ENCODE results near the gene CLN3. TPM values are rescaled to one million over a fixed set of nuclear protein-coding genes. Genes with fewer than 3 reads are reported as not detected.

The CLN3 gene
- total and polyA plus RNA-seq, 2 of the 13 experiments (the other 11 are each of a cell fraction or from before 2014, with no cell fraction given), result 23.4 to 46.8 TPM

DNA sequence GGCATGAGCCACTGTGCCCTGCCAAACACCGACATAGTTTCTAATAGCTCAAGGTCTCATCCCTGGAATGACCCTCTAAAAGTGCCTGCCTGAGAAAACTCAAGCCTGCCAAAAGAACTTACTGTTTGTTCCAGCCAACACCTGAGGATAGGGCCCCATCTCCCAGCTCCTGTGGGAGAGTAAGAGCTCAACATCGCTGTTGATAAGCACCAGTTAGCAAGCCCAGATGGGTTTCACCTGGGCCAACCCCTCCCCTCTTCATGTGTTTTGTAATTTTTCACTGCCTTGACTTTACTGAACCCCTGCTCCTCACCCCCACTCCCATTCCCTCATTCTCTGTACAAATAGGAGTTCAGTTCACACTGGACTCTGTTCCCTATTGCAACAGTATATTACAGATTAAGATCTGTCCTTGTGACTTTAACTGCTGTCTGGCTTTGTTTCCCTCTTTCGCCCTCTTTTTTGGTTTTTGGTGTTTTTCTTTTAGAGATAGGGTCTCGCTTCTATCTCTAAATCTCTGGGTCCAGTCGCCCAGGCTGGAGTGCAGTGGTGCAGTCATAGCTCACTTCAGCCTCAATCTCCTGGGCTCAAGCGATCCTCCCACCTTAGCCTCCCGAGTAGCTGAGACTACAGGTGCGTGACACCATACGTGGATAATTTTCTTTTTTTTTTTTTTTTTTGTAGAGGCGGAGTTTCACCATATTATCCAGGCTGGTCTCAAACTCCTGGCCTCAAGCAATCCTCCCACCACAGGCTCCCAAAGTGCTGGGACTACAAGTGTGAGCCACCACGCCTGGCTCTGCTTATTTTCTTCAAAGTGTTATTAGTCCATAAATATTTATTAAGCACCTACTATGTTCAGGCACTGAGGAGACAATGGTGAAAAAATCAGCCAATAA, 34.6 kb upstream of the CLN3 start (continued):
- TF ChIP-seq ZNF670 (CRISPR knock-in tag; IDR thresholded peaks at IDR 0.05; ENCODE audit: borderline replicate concordance) (peak; percentile 64; the same call in 1 of the 2 replicates), MED1 (CRISPR knock-in tag; IDR thresholded peaks at IDR 0.05) (peak; percentile 95), ZNF24 (IDR thresholded peaks at IDR 0.05) (no peak), SOX6 (IDR thresholded peaks at IDR 0.05) (no peak), SOX6 (CRISPR knock-in tag; IDR thresholded peaks at IDR 0.05) (peak; percentile 99), FOXA3 (CRISPR knock-in tag; IDR thresholded peaks at IDR 0.05) (peak; percentile 95), ZNF3 (CRISPR knock-in tag; IDR thresholded peaks at IDR 0.05) (peak; percentile 89), CREB1 (IDR thresholded peaks at IDR 0.05) (peak; percentile 7; the same call in 1 of the 2 replicates), CREB1 (CRISPR knock-in tag; IDR thresholded peaks at IDR 0.05) (peak; percentile 80), ASH2L (IDR thresholded peaks at IDR 0.05; ENCODE audit: insufficient read length, low read depth, low read length) (peak; percentile 95), ZKSCAN1 (IDR thresholded peaks at IDR 0.05; ENCODE audit: low read length) (peak; percentile 82), TARDBP (CRISPR knock-in tag; IDR thresholded peaks at IDR 0.05) (peak; percentile 98), POLR2AphosphoS5 (IDR thresholded peaks at IDR 0.05; ENCODE audit: low read depth, low read length) (0 out of 2 replicates have a peak, but pooled peaks have one; percentile 24), ZKSCAN8 (CRISPR knock-in tag; IDR thresholded peaks at IDR 0.05; ENCODE audit: borderline replicate concordance) (peak; percentile 95), ZBTB7B (CRISPR knock-in tag; IDR thresholded peaks at IDR 0.05) (peak; percentile 88; the same call in 1 of the 2 replicates), ZNF256 (CRISPR knock-in tag; conservative IDR thresholded peaks at IDR 0.05) (no peak; the same call in 1 of the 2 replicates), SMARCE1 (IDR thresholded peaks at IDR 0.05; ENCODE audit: borderline replicate concordance) (no peak), AHR (CRISPR knock-in tag; IDR thresholded peaks at IDR 0.05) (peak; percentile 67; the same call in 1 of the 2 replicates), SKI (IDR thresholded peaks at IDR 0.05; ENCODE audit: partially characterized antibody) (peak; percentile 92), ZBTB8A (CRISPR knock-in tag; IDR thresholded peaks at IDR 0.05; ENCODE audit: borderline replicate concordance, low read depth) (peak; percentile 22; the same call in 1 of the 2 replicates), RAD21 (CRISPR knock-in tag; IDR thresholded peaks at IDR 0.05) (0 out of 2 replicates have a peak, but pooled peaks have one; percentile 29)
- TF ChIP-seq, protein P1, sequence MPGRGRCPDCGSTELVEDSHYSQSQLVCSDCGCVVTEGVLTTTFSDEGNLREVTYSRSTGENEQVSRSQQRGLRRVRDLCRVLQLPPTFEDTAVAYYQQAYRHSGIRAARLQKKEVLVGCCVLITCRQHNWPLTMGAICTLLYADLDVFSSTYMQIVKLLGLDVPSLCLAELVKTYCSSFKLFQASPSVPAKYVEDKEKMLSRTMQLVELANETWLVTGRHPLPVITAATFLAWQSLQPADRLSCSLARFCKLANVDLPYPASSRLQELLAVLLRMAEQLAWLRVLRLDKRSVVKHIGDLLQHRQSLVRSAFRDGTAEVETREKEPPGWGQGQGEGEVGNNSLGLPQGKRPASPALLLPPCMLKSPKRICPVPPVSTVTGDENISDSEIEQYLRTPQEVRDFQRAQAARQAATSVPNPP (CRISPR knock-in tag; IDR thresholded peaks at IDR 0.05), result peak; percentile 87; the same call in 1 of the 2 replicates
- TF ChIP-seq, protein P2, sequence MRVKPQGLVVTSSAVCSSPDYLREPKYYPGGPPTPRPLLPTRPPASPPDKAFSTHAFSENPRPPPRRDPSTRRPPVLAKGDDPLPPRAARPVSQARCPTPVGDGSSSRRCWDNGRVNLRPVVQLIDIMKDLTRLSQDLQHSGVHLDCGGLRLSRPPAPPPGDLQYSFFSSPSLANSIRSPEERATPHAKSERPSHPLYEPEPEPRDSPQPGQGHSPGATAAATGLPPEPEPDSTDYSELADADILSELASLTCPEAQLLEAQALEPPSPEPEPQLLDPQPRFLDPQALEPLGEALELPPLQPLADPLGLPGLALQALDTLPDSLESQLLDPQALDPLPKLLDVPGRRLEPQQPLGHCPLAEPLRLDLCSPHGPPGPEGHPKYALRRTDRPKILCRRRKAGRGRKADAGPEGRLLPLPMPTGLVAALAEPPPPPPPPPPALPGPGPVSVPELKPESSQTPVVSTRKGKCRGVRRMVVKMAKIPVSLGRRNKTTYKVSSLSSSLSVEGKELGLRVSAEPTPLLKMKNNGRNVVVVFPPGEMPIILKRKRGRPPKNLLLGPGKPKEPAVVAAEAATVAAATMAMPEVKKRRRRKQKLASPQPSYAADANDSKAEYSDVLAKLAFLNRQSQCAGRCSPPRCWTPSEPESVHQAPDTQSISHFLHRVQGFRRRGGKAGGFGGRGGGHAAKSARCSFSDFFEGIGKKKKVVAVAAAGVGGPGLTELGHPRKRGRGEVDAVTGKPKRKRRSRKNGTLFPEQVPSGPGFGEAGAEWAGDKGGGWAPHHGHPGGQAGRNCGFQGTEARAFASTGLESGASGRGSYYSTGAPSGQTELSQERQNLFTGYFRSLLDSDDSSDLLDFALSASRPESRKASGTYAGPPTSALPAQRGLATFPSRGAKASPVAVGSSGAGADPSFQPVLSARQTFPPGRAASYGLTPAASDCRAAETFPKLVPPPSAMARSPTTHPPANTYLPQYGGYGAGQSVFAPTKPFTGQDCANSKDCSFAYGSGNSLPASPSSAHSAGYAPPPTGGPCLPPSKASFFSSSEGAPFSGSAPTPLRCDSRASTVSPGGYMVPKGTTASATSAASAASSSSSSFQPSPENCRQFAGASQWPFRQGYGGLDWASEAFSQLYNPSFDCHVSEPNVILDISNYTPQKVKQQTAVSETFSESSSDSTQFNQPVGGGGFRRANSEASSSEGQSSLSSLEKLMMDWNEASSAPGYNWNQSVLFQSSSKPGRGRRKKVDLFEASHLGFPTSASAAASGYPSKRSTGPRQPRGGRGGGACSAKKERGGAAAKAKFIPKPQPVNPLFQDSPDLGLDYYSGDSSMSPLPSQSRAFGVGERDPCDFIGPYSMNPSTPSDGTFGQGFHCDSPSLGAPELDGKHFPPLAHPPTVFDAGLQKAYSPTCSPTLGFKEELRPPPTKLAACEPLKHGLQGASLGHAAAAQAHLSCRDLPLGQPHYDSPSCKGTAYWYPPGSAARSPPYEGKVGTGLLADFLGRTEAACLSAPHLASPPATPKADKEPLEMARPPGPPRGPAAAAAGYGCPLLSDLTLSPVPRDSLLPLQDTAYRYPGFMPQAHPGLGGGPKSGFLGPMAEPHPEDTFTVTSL (CRISPR knock-in tag; IDR thresholded peaks at IDR 0.05; ENCODE audit: borderline replicate concordance), result peak; percentile 97
- TF ChIP-seq, protein P3, sequence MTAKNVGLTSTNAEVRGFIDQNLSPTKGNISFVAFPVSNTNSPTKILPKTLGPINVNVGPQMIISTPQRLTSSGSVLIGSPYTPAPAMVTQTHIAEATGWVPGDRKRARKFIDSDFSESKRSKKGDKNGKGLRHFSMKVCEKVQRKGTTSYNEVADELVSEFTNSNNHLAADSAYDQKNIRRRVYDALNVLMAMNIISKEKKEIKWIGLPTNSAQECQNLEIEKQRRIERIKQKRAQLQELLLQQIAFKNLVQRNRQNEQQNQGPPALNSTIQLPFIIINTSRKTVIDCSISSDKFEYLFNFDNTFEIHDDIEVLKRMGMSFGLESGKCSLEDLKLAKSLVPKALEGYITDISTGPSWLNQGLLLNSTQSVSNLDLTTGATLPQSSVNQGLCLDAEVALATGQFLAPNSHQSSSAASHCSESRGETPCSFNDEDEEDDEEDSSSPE (CRISPR knock-in tag; IDR thresholded peaks at IDR 0.05), result no peak

Measured in HepG2 (cell line).